Mucosa of rectum (tissue), 2 donors: ENCODE results near the gene CUTA.
A peak's percentile ranks its signal among the peaks of the same experiment; 100 is the strongest.

Source experiments
- H3K27ac ChIP-seq, 2 donors: one replicate each; pipeline ENCODE4 v1.7.0; 2013; ENCODE audit warnings: inconsistent platforms in 2 of 2, low read depth in 2 of 2, low read length in 2 of 2
- H3K27me3 ChIP-seq, 2 donors: one replicate each; pipeline ENCODE4 v1.7.0; 2013; ENCODE audit warnings: low read length in 2 of 2; ENCODE audit not compliant: control insufficient read depth in 2 of 2, insufficient read depth in 2 of 2
- H3K36me3 ChIP-seq, 2 donors: one replicate each; pipeline ENCODE4 v1.7.0; 2013; ENCODE audit warnings: low read length in 2 of 2; ENCODE audit not compliant: control insufficient read depth in 2 of 2, insufficient read depth in 2 of 2
- H3K4me1 ChIP-seq, 2 donors: one replicate each; pipeline ENCODE4 v1.7.0; 2013; ENCODE audit warnings: low read length in 2 of 2, mild to moderate bottlenecking in 1 of 2; ENCODE audit not compliant: control insufficient read depth in 2 of 2, insufficient read depth in 2 of 2
- H3K4me3 ChIP-seq, 2 donors: one replicate each; pipeline ENCODE4 v1.7.0; 2013; ENCODE audit warnings: low read length in 2 of 2
- H3K9ac ChIP-seq, 2 donors: one replicate each; pipeline ENCODE4 v1.7.0; 2013; ENCODE audit warnings: low read length in 2 of 2, low read depth in 1 of 2, mild to moderate bottlenecking in 1 of 2
- H3K9me3 ChIP-seq, 2 donors: one replicate each; pipeline ENCODE4 v1.7.0; 2013; ENCODE audit warnings: low read length in 2 of 2; ENCODE audit not compliant: control insufficient read depth in 2 of 2
- donor health status: healthy.
- donor health status: Normal muscosa, but diverticular disease.

The CUTA gene

GRCh38 chr6:33430334-33430733 lies 12.4 kb upstream of the CUTA start:
- Histone ChIP-seq H3K9me3 (no peaks in the 10 kb centered on the region), H3K9ac (no peak overlapping the region), H3K4me1 (peaks cover 20 to 23% of the 10 kb centered on the region in 2 donors), H3K36me3 (no peaks in the 10 kb centered on the region), H3K4me3 (no peak overlapping the region), H3K27me3 (no peaks in the 10 kb centered on the region), H3K27ac (no peak overlapping the region)

DNA sequence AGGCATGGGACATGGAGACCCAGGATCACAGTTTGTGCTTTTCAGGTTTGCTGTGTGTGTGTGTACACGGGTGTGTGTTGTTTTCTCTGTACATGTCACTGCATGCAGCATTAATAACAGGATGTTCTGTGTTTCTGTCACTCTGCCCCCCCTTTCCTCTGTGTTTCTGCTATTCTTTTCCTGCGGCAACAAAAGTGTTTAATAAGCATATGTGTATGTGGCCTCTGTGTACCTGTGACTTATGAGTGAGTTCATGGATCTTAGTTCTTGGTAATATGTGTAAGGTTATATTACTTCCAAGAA lies 11.8 kb upstream of the CUTA start:
- H3K4me1 ChIP-seq = peaks cover 27 to 29% of the 10 kb centered on the region in 2 donors
- peak overlapping the region in 1 of 2 donors; percentile 1 for H3K9ac ChIP-seq
- no peaks in the 10 kb centered on the region for H3K36me3 ChIP-seq
- H3K27ac ChIP-seq = peak overlapping the region; percentile 43 to 56
- no peak overlapping the region for H3K4me3 ChIP-seq
- H3K9me3 ChIP-seq = no peaks in the 10 kb centered on the region
- no peaks in the 10 kb centered on the region for H3K27me3 ChIP-seq

GRCh38 chr6:33428966-33429749 lies 11.3 kb upstream of the CUTA start:
- Histone ChIP-seq H3K36me3 (no peaks in the 10 kb centered on the region), H3K27me3 (no peaks in the 10 kb centered on the region), H3K9me3 (no peaks in the 10 kb centered on the region), H3K4me3 (no peak overlapping the region), H3K27ac (peak overlapping the region; percentile 43 to 56), H3K4me1 (peaks cover 30 to 33% of the 10 kb centered on the region in 2 donors), H3K9ac (peak overlapping the region; percentile 1 to 17)

GRCh38 chr6:33428224-33428965 lies 10.5 kb upstream of the CUTA start:
- H3K9me3 ChIP-seq = no peaks in the 10 kb centered on the region
- no peaks in the 10 kb centered on the region for H3K27me3 ChIP-seq
- no peaks in the 10 kb centered on the region for H3K36me3 ChIP-seq
- H3K27ac ChIP-seq = peak overlapping the region; percentile 39 to 56
- peaks cover 30 to 33% of the 10 kb centered on the region in 2 donors for H3K4me1 ChIP-seq
- H3K4me3 ChIP-seq = peak overlapping the region; percentile 40 to 66
- peak overlapping the region; percentile 17 to 58 for H3K9ac ChIP-seq

- peak overlapping the region; percentile 26 to 56 for H3K27ac ChIP-seq
- no peaks in the 10 kb centered on the region for H3K27me3 ChIP-seq
- H3K9ac ChIP-seq = peak overlapping the region; percentile 58 to 70
- peaks cover 30 to 33% of the 10 kb centered on the region in 2 donors for H3K4me1 ChIP-seq
- H3K4me3 ChIP-seq = peak overlapping the region; percentile 55 to 72
- H3K36me3 ChIP-seq = no peaks in the 10 kb centered on the region
- no peaks in the 10 kb centered on the region for H3K9me3 ChIP-seq
Measured at GRCh38 chr6:33427585-33428223, 9.8 kb upstream of the CUTA start.

DNA sequence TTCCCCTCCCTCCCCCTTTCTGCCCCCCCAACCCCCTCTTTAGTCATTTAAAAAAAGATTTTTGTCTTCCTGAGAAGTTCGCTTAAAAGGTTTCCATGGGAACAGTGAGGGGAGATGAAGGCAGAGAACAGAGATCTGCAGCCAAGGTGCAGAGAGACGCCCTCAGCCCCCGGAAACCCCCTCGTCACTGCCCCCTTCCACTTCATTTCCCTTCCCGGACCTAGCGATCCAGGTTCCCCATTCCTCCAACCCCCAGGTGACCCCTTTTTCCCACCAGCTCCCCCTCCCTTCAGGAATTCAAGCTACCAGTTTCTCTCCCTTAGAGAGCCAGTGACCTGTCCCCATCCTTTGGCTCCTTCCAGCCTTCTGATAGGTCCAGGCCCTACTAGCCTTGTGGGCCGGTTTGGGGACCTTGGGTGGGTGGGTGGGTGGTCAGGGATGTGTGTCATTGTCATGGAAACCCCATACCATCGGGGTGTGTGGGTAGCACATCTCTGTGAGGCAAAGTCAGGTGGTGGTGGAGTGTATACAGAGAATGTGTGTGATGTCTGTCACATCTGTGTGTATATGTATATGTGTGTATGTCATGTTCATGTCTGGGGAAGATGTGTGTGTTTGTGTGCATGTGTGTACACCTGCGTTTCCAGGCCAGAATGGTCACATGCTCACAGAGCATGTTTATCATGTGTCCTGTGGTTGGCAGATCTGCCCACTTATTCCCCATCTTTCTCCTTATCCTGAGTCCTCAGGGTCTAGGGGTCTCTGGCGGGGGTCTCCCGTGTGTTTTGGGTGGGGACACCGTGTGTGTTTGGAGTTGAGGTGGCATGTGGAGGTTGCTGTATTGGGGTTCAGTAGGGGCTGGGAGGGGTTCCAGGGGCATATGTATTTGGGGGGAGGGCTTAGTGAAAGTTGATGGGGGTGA lies 8.9 kb upstream of the CUTA start:
- Histone ChIP-seq H3K9me3 (no peaks in the 10 kb centered on the region), H3K4me3 (peak overlapping the region; percentile 70 to 86), H3K9ac (peak overlapping the region; percentile 58 to 70), H3K36me3 (no peaks in the 10 kb centered on the region), H3K4me1 (peaks cover 30 to 33% of the 10 kb centered on the region in 2 donors), H3K27ac (peak overlapping the region; percentile 89 to 92), H3K27me3 (no peaks in the 10 kb centered on the region)

GRCh38 chr6:33425668-33426577 lies 8.0 kb upstream of the CUTA start:
- peak overlapping the region; percentile 89 to 92 for H3K27ac ChIP-seq

DNA sequence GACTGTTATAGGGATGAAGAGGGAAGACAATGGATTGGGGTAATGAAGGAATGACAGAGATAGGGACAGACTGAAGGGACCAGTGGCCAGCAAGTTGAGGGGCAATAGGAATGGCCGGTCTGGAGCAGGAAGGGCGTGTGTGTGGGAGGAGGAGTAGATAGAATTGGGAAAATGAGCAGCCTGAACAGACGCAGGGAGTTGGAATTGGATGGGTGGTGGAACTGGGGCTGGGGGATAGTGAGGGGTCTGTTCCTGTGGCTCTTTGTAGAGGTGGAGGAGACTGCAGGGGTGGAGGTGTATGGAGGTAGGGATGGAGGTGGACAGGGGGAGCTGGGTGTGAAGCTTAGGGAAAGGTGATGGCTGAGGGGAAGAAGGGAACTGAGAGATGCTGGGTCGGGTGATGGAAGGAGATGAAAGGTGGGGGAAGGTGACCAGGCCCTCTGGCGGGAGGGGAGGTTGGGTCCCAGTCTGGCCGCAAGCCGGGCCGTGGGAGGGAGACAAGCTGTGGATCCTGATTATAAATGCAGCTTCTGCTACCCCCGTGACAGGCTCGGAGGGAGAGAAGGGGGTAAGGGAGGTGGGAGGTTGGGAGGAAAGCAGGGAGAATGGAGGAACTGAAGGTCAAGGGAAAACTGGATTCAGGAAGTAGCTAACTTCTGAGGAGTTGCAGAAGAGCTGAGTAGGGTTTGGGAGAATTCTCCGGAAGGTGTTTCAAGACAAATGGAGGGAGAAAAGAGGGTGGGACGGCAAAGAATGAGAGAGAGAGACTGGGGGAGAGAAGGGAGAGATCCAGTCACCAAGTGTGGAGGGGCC lies 7.2 kb upstream of the CUTA start:
- Histone ChIP-seq H3K9ac (peak overlapping the region; percentile 80 to 91), H3K4me3 (peak overlapping the region; percentile 70 to 86), H3K36me3 (no peaks in the 10 kb centered on the region), H3K9me3 (no peaks in the 10 kb centered on the region), H3K4me1 (peaks cover 25 to 29% of the 10 kb centered on the region in 2 donors), H3K27ac (peak overlapping the region; percentile 89 to 92), H3K27me3 (no peaks in the 10 kb centered on the region)

More at GRCh38 chr6:33425668-33426577, 8.0 kb upstream of the CUTA start:
- Histone ChIP-seq H3K27me3 (no peaks in the 10 kb centered on the region), H3K36me3 (no peaks in the 10 kb centered on the region), H3K4me3 (peak overlapping the region; percentile 70 to 86), H3K9me3 (no peaks in the 10 kb centered on the region), H3K9ac (peak overlapping the region; percentile 80 to 91), H3K4me1 (peaks cover 25 to 32% of the 10 kb centered on the region in 2 donors)
